ENCODE measurements around the gene SSR1.

- TF ChIP-seq POLR2AphosphoS5 (IDR thresholded peaks at IDR 0.05; ENCODE audit: low read depth, low read length) (no peak), SPI1 (IDR thresholded peaks at IDR 0.05; ENCODE audit: low read depth, low read length) (no peak), POLR2A (IDR thresholded peaks at IDR 0.05; ENCODE audit: low read depth, low read length) (no peak), TAF1 (IDR thresholded peaks at IDR 0.05; ENCODE audit: low read depth, low read length) (no peak), POU2F2 (IDR thresholded peaks at IDR 0.05; ENCODE audit: low read depth, low read length) (no peak), PAX5 (IDR thresholded peaks at IDR 0.05; ENCODE audit: insufficient read depth, low read length, severe bottlenecking) (no peak)
Measured at GRCh38 chr6:7235712-7236305, 77.2 kb downstream of the SSR1 start.

Measured in GM12891 (cell line).